Prostate gland (tissue), 2 donors: ENCODE measurements around the gene ARL10. TPM values are rescaled to one million over a fixed set of nuclear protein-coding genes. Genes with fewer than 3 reads are reported as not detected.

Source experiments
- DNase-seq: peaks from one replicate; pipeline ENCODE4 v3.0.0-alpha.2; 2019; ENCODE audit warnings: low spot score
- H3K27ac ChIP-seq, 2 donors: fragments of 200-600 bp; sonication (generic); 2 replicates each; pipeline ENCODE4 v1.5.1; 2017 to 2019
- H3K27me3 ChIP-seq: fragments of 200-600 bp; sonication (generic); replicated peaks from 2 replicates; pipeline ENCODE4 v1.5.1; 2019; ENCODE audit not compliant: insufficient read depth
- H3K36me3 ChIP-seq, 2 donors: fragments of 200-600 bp; sonication (generic); 1 replicate in 1 of 2; 2 replicates in 1 of 2; pipeline versions ENCODE4 v1.5.1 to v1.8.1; 2017 to 2019
- H3K4me1 ChIP-seq: fragments of 200-600 bp; sonication (generic); replicated peaks from 2 replicates; pipeline ENCODE4 v1.5.1; 2019
- H3K4me3 ChIP-seq, 2 donors: fragments of 200-600 bp; sonication (generic); 2 replicates each; pipeline ENCODE4 v1.5.1; 2017 to 2019
- H3K9me3 ChIP-seq: fragments of 200-600 bp; sonication (generic); 2 replicates; pipeline ENCODE4 v1.5.1; 2017
- POLR2A ChIP-seq: fragments of 450-650 bp; IDR thresholded peaks from one replicate; pipeline ENCODE4 v1.6.1; 2016; ENCODE audit warnings: antibody characterized with exemption, mild to moderate bottlenecking
- POLR2AphosphoS5 ChIP-seq: sonication (generic); formaldehyde crosslinking; IDR thresholded peaks from one replicate; pipeline ENCODE4 v1.6.1; 2017; ENCODE audit warnings: antibody characterized with exemption
- WGBS: methylation state at CpG from one replicate; pipeline ENCODE4 v1.1.5; 2018; 5-methylcytosine and 5-hydroxymethylcytosine counted together
- intact Hi-C: fragments of 100-400 bp; cut with DNase I; formaldehyde crosslinking; loops from one replicate; pipeline ENCODE4 v1.14.2; 2022
- total RNA-seq, 2 donors: library from RNA; depleted of rRNA; stranded (reverse); fragments of >200 nt; gene quantifications; one replicate each; pipeline ENCODE4 v1.1.0, GENCODE V29; 2016
- TF ChIP-seq, protein P1 (sequence below), 4 experiments: fragments of 200-600 bp in 2 of 4; fragments of 450-650 bp in 2 of 4; sonication (generic) in 2 of 4; IDR thresholded peaks; 1 replicate in 3 of 4; 2 replicates in 1 of 4; pipeline ENCODE4 v1.5.1; 2016 to 2019; ENCODE audit warnings: antibody characterized with exemption in 4 of 4, mild to moderate bottlenecking in 2 of 4, moderate library complexity in 2 of 4

Gene ARL10
- total RNA-seq, 2 donors from 2014 or later: 2.4 to 8.2 TPM

DNA sequence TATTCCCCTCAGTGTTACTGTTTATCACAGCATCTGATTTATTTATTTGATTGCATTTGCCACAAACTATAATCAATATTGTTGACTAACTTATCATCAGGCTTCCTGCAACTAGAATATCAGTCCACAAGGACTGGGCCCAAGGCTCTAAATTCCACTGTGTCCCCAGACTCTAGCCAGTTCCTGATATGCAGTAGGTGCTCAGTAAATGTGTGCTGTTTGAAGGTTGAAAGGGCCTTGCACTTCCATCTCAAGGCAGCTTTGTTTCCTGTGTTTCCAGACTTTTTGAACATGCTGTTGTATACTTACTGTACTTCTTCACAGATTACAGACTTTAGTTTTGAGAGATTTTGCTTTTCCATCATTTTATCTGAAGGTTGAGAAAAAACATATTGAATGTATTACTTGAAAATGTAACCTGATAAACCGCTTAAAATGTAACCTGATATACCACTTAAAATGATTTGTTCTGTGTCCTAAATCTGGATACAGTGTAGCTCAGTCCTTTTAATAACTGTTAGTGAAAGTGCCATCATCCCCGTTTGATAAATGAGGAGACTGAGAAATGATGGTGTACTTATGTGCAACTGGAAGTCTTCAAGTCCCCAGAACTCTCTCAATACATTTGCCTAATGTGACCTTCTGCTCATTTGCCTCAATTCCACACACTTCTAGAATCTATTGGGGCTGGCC is 22.4 kb upstream of the ARL10 start:
- peaks cover 14 to 16% of the 10 kb centered on the region in 2 donors for H3K36me3 ChIP-seq
- no peaks in the 10 kb centered on the region for H3K9me3 ChIP-seq
- TF ChIP-seq POLR2A (no peak), POLR2AphosphoS5 (no peak)
- TF ChIP-seq, protein P1, sequence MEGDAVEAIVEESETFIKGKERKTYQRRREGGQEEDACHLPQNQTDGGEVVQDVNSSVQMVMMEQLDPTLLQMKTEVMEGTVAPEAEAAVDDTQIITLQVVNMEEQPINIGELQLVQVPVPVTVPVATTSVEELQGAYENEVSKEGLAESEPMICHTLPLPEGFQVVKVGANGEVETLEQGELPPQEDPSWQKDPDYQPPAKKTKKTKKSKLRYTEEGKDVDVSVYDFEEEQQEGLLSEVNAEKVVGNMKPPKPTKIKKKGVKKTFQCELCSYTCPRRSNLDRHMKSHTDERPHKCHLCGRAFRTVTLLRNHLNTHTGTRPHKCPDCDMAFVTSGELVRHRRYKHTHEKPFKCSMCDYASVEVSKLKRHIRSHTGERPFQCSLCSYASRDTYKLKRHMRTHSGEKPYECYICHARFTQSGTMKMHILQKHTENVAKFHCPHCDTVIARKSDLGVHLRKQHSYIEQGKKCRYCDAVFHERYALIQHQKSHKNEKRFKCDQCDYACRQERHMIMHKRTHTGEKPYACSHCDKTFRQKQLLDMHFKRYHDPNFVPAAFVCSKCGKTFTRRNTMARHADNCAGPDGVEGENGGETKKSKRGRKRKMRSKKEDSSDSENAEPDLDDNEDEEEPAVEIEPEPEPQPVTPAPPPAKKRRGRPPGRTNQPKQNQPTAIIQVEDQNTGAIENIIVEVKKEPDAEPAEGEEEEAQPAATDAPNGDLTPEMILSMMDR (IDR thresholded peaks at IDR 0.05): no peak
- intact Hi-C loops: no loop called here
- H3K4me3 ChIP-seq: no peak overlapping the region
- H3K27me3 ChIP-seq: no peaks in the 10 kb centered on the region
- WGBS: 37% methylated on average over 2 of the region's 2 CpGs
- H3K27ac ChIP-seq: no peak overlapping the region
- no peak for DNase-seq
- H3K4me1 ChIP-seq: no peaks in the 10 kb centered on the region

DNA sequence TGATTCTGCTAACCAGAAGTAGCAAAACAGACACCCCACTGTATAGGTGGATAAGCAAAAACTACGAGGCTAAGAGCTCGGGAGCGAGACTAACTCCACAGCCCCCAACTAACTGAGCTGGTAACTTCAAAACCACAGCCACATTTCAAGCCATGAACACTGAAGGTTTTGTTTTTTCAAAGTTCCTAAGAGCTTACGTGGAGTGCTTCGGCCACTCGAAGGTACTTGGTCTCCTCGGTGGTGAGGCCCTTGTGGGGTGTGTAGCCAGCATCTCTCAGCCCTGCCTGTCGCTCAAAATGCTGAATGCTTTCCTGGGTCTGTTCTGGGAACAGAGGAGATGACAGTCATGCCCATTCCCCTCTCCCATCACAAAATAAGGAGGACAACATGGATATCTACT is 14.9 kb upstream of the ARL10 start:
- no peak overlapping the region for H3K27ac ChIP-seq
- no peaks in the 10 kb centered on the region for H3K9me3 ChIP-seq
- no peaks in the 10 kb centered on the region for H3K4me1 ChIP-seq
- 93% methylated on average over 8 of the region's 8 CpGs for WGBS
- H3K27me3 ChIP-seq: no peaks in the 10 kb centered on the region
- no peak for DNase-seq
- intact Hi-C loops: no loop called here
- peaks cover 16 to 25% of the 10 kb centered on the region in 2 donors for H3K36me3 ChIP-seq
- no peak overlapping the region for H3K4me3 ChIP-seq
- TF ChIP-seq, protein P1 (IDR thresholded peaks at IDR 0.05): no peak
- TF ChIP-seq POLR2A: no peak
- no peak for TF ChIP-seq POLR2AphosphoS5

DNA sequence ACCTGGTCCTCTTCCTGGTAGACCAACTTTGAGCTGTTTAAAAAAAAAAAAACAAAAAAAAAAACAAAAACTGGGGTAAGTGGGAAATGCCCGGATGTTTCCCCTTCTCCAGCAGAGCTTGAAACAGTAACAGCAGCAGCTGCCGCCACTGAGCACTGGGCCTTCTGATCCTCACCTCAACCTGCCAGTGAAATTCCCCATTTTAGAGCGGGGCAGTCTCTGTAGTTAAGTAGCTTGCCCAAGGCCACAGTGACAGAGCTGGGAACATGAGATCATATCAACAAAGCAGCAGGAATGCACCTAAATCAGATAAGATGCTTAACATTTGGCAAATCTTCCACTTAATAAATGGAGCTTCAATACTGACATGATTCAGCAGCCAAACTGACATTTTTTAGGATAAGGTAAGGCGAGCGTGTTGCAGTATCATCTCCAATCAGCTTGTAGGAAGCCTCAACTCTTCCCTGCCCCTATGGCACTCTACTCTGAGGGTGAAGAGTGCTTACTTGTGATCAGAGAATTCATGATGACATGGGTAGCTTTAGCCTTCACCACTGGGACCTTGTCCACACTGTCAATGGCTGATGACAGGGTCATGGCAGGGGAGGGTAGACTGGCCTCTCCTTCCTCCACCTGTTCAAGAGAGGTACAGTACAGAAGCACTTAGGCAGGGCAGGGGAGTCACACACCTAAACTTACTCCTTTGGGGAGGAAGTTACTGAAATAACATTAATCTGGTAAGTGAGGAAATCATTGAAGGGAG is 13.0 kb upstream of the ARL10 start:
- no peaks in the 10 kb centered on the region for H3K27me3 ChIP-seq
- WGBS: 81% methylated on average over 5 of the region's 5 CpGs
- no peaks in the 10 kb centered on the region for H3K9me3 ChIP-seq
- H3K4me1 ChIP-seq: no peaks in the 10 kb centered on the region
- no peak overlapping the region for H3K4me3 ChIP-seq
- TF ChIP-seq, protein P1 (IDR thresholded peaks at IDR 0.05): no peak
- no peak for TF ChIP-seq POLR2A
- no peak for TF ChIP-seq POLR2AphosphoS5
- intact Hi-C loops: no loop called here
- DNase-seq: no peak
- H3K27ac ChIP-seq: no peak overlapping the region
- H3K36me3 ChIP-seq: peaks cover 9 to 18% of the 10 kb centered on the region in 2 donors

DNA sequence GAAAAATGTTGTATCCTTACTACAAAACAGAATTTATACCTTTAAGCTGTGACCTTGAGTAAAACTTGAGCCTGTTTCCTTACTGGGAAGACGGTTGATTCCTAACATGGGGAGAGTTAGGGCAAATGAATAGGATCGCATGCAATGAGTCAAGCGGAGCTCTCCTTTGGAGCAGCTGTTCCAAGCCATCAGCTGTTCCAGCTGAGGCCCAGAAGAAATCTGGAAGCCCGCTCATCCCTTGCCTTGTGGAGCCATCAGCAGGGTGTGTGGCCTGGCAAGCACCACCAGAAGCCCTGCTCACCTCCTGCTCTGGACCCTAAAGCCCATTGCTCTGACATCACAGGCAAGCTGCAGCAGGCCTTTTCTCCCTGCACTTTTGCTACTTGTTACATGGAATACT is 11.8 kb upstream of the ARL10 start:
- Histone ChIP-seq H3K36me3 (peaks cover 0 to 9% of the 10 kb centered on the region in 2 donors), H3K4me3 (no peak overlapping the region)
- intact Hi-C loops: no loop called here

More for the DNA sequence above, 11.8 kb upstream of the ARL10 start:
- no peak for DNase-seq
- Histone ChIP-seq H3K27ac (no peak overlapping the region), H3K27me3 (no peaks in the 10 kb centered on the region), H3K9me3 (no peaks in the 10 kb centered on the region), H3K4me1 (peaks cover 4% of the 10 kb centered on the region)
- TF ChIP-seq POLR2AphosphoS5: no peak
- TF ChIP-seq POLR2A: no peak
- TF ChIP-seq, protein P1 (IDR thresholded peaks at IDR 0.05): no peak
- WGBS: 97% methylated on average over 4 of the region's 4 CpGs
